Naive thymus-derived CD4-positive, alpha-beta T cell (primary cell): ENCODE data around the gene ZDHHC6. TPM values are rescaled to one million over a fixed set of nuclear protein-coding genes. Genes with fewer than 3 reads are reported as not detected.

Experiments
- ATAC-seq: fragments of 150-1000 bp; cut with Tn5 transposase; 2 replicates; pipeline ENCODE4 v1.10.0; 2021; ENCODE audit warnings: mild to moderate bottlenecking, moderate library complexity
- CTCF ChIA-PET: fragments of 350-600 bp; sonication (Branson Sonifier 250); formaldehyde crosslinking; loops from one replicate; lab custom pipeline; 2021; ENCODE audit warnings: antibody characterized with exemption; lab: Charles Lee
- POLR2A ChIA-PET: fragments of 350-600 bp; sonication (Branson Sonifier 250); formaldehyde crosslinking; loops from one replicate; lab custom pipeline; 2021; ENCODE audit warnings: antibody characterized with exemption, inconsistent platforms; lab: Charles Lee
- DNase-seq, 9 donors: peaks; one replicate each; pipeline versions ENCODE4 v3.0.0 to v3.0.0-alpha.2; 2020 to 2022; ENCODE audit warnings: mixed read lengths in 1 of 9
- H3K27ac ChIP-seq: one replicate; pipeline ENCODE4 v1.7.0; 2013; ENCODE audit warnings: mild to moderate bottlenecking, low read depth, low read length, moderate library complexity
- H3K27me3 ChIP-seq, 2 donors: one replicate each; pipeline ENCODE4 v1.7.0; 2013; ENCODE audit warnings: low read length in 2 of 2, mild to moderate bottlenecking in 2 of 2, moderate library complexity in 2 of 2; ENCODE audit not compliant: control insufficient read depth in 2 of 2, insufficient read depth in 2 of 2
- H3K36me3 ChIP-seq, 3 experiments: 1 replicate in 2 of 3; 2 replicates in 1 of 3; pipeline ENCODE4 v1.7.0; 2013; ENCODE audit warnings: low read length in 3 of 3, mild to moderate bottlenecking in 3 of 3, moderate library complexity in 1 of 3; ENCODE audit not compliant: insufficient read depth in 3 of 3, control insufficient read depth in 2 of 3
- H3K4me1 ChIP-seq, 2 donors: one replicate each; pipeline ENCODE4 v1.7.0; 2013; ENCODE audit warnings: low read length in 2 of 2, mild to moderate bottlenecking in 2 of 2, moderate library complexity in 1 of 2; ENCODE audit not compliant: control insufficient read depth in 2 of 2, insufficient read depth in 2 of 2
- H3K4me3 ChIP-seq: 2 replicates; pipeline ENCODE4 v1.7.0; 2013; ENCODE audit warnings: mild to moderate bottlenecking, low read length
- H3K9me3 ChIP-seq, 3 experiments: 1 replicate in 2 of 3; 2 replicates in 1 of 3; pipeline ENCODE4 v1.7.0; 2013; ENCODE audit warnings: low read length in 3 of 3; ENCODE audit not compliant: control insufficient read depth in 2 of 3
- H3K27ac Mint-ChIP-seq, 9 donors: one replicate each; pipeline ENCODE4 v1.8.0; 2020 to 2022; ENCODE audit warnings: mixed read lengths in 9 of 9, mild to moderate bottlenecking in 8 of 9, moderate library complexity in 5 of 9, inconsistent platforms in 2 of 9
- H3K27me3 Mint-ChIP-seq, 5 donors: one replicate each; pipeline ENCODE4 v1.8.0; 2021 to 2022; ENCODE audit warnings: mixed read lengths in 5 of 5, mild to moderate bottlenecking in 1 of 5
- H3K36me3 Mint-ChIP-seq, 5 donors: one replicate each; pipeline ENCODE4 v1.8.0; 2020 to 2022; ENCODE audit warnings: mixed read lengths in 5 of 5, mild to moderate bottlenecking in 3 of 5, inconsistent platforms in 1 of 5
- H3K4me1 Mint-ChIP-seq, 7 donors: one replicate each; pipeline ENCODE4 v1.8.0; 2020 to 2022; ENCODE audit warnings: mixed read lengths in 7 of 7, mild to moderate bottlenecking in 3 of 7, inconsistent platforms in 1 of 7
- H3K4me3 Mint-ChIP-seq, 10 donors: one replicate each; pipeline ENCODE4 v1.8.0; 2020 to 2022; ENCODE audit warnings: mild to moderate bottlenecking in 10 of 10, mixed read lengths in 10 of 10, moderate library complexity in 6 of 10, inconsistent platforms in 2 of 10
- H3K9me3 Mint-ChIP-seq, 11 donors: one replicate each; pipeline ENCODE4 v1.8.0; 2020 to 2022; ENCODE audit warnings: mixed read lengths in 11 of 11, mild to moderate bottlenecking in 4 of 11, inconsistent platforms in 1 of 11, moderate library complexity in 1 of 11
- intact Hi-C, 2 donors: fragments of 100-400 bp; cut with micrococcal nuclease; formaldehyde crosslinking; loops; one replicate each; pipeline ENCODE4 v1.15.1; 2023
- polyA plus RNA-seq, 2 donors: library from polyadenylated mRNA; unstranded; fragments of 300-500 nt; fragmentation: Illumina TruSeq; gene quantifications; one replicate each; pipeline ENCODE4 v1.2.3, GENCODE V29; 2021
- total RNA-seq, 6 experiments: library from RNA in 5 of 6; stranded (reverse) in 5 of 6; gene quantifications; 1 replicate in 5 of 6; 2 replicates in 1 of 6; pipeline ENCODE4 v1.2.3 and lab custom pipeline; 2021 to 2026

Gene ZDHHC6
- total and polyA plus RNA-seq, 7 experiments from 2014 or later, result 29.9 to 66.3 (median 44.8) TPM

DNA sequence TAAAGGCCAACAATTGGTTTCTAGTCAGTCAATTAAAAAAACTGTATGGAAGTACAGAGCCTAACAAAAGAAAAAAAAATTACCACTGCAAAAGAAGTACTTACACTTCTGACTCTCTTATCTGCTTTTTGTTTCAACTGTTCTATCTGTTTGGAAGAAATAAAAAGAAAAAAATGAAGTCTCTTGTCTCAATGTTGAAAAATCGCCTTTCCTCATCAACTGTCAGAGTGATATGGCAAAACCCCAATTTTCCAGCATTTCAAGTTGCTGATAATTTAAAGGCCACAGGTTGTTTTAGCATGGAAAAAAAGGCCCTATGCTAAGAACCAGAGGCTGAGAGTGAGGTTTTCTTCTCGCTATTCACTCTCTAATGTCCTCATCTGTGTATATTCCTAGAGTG is 13.6 kb downstream of the ZDHHC6 start:
- intact Hi-C loops, result loop anchor here in 1 of 2 donors (5.0 kb wide), 1 partner anchor 276 kb away; no protein-coding TSS in a partner anchor
- Histone ChIP-seq H3K36me3 (peaks cover 0 to 72% (median 32%) of the 10 kb centered on the region in 3 experiments), H3K9me3 (no peaks in the 10 kb centered on the region), H3K27me3 (no peaks in the 10 kb centered on the region), H3K4me3 (no peak overlapping the region), H3K4me1 (no peaks in the 10 kb centered on the region), H3K27ac (no peak overlapping the region)
- DNase-seq (no peak), ATAC-seq (no peak)
- POLR2A ChIA-PET, result no interaction called here
- Mint-ChIP-seq H3K4me3 (no peak overlapping the region), H3K27ac (no peak overlapping the region), H3K4me1 (peaks cover 0 to 5% (median 0%) of the 10 kb centered on the region in 7 donors), H3K36me3 (peaks cover 4 to 25% (median 11%) of the 10 kb centered on the region in 5 donors), H3K27me3 (no peaks in the 10 kb centered on the region), H3K9me3 (no peaks in the 10 kb centered on the region)
- CTCF ChIA-PET, result no interaction called here

DNA sequence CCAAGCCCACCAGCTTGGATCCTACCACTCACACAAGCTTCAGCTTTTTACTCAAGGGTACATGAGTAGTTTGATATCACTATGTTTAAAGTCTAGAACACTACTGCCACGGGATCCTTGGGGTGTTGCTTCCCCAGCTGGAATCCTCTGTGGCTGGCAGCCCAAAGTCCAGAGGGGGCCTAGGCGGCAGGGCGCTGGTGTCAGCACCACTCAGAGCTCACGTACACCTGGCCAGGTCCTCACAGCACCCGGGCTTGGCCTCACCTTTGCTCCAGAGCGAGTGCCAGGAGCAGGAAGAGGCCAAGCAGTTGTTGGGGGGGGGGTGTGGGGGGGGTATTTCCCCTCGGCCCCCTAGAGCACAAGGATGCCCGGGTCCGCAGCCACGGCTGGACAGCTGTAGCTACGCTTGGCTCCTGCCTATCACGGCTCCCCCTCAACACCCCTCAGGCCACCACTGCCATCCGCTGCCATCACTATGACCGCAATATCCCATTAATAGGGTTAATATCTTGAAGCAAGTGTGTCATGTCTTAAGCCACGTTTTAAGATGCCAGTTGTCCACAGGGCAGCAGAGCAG is 17.0 kb downstream of the ZDHHC6 start:
- Mint-ChIP-seq H3K27ac (peak overlapping the region in 6 of 9 donors; percentile 7 to 83 (median 37)), H3K9me3 (no peaks in the 10 kb centered on the region), H3K4me3 (no peak overlapping the region), H3K36me3 (peaks cover 0 to 30% (median 18%) of the 10 kb centered on the region in 5 donors), H3K4me1 (peaks cover 0 to 4% (median 0%) of the 10 kb centered on the region in 7 donors), H3K27me3 (no peaks in the 10 kb centered on the region)
- Histone ChIP-seq H3K27ac (no peak overlapping the region), H3K9me3 (no peaks in the 10 kb centered on the region), H3K27me3 (no peaks in the 10 kb centered on the region), H3K4me3 (no peak overlapping the region), H3K4me1 (no peaks in the 10 kb centered on the region), H3K36me3 (peaks cover 3 to 88% (median 33%) of the 10 kb centered on the region in 3 experiments)
- POLR2A ChIA-PET, result interaction anchor here (1.2 to 1.4 kb wide), 2 partner anchors 13 to 17 kb away, joined by 3 to 6 read pairs; partner anchors contain the start of genes VTI1A and ZDHHC6
- intact Hi-C loops, result loop anchor here in 1 of 2 donors (5.0 kb wide), 1 partner anchor 272 kb away; no protein-coding TSS in a partner anchor
- DNase-seq, result no peak
- no peak for ATAC-seq
- CTCF ChIA-PET, result interaction anchor here (0.5 kb wide), 1 partner anchor 55 kb away, joined by 3 read pairs; no protein-coding TSS in a partner anchor

DNA sequence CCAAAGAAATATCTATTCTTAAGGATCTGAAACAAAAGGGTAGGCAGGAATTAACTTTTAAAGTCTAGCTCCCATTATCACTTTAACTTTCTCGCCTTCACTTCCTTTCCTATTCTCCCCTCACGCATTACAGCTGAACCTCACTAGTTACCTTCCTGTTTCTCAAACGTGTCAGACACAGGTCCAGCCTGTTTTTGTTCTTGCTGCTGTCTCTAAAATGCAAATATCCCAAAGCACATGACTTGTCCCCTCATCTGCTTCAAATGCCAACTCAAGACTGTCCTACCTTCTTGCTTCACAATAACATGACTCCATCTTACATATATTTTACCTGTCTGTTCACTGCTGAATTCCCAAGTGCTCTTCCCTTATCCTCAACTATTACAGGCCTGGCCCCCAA is 17.6 kb downstream of the ZDHHC6 start:
- Histone ChIP-seq H3K36me3 (peaks cover 3 to 92% (median 33%) of the 10 kb centered on the region in 3 experiments), H3K9me3 (no peaks in the 10 kb centered on the region), H3K27me3 (no peaks in the 10 kb centered on the region), H3K27ac (no peak overlapping the region), H3K4me1 (no peaks in the 10 kb centered on the region), H3K4me3 (no peak overlapping the region)
- Mint-ChIP-seq H3K27me3 (no peaks in the 10 kb centered on the region), H3K27ac (peak overlapping the region in 8 of 9 donors; percentile 5 to 83 (median 28)), H3K4me1 (no peaks in the 10 kb centered on the region), H3K9me3 (no peaks in the 10 kb centered on the region), H3K4me3 (no peak overlapping the region), H3K36me3 (peaks cover 0 to 30% (median 18%) of the 10 kb centered on the region in 5 donors)
- CTCF ChIA-PET, result interaction anchor here (0.5 kb wide), 1 partner anchor 54 kb away, joined by 3 read pairs; no protein-coding TSS in a partner anchor
- intact Hi-C loops, result no loop called here
- ATAC-seq (no peak), DNase-seq (no peak)
- POLR2A ChIA-PET, result interaction anchor here (1.2 to 1.4 kb wide), 2 partner anchors 12 to 18 kb away, joined by 3 to 6 read pairs; partner anchors contain the start of genes VTI1A and ZDHHC6

DNA sequence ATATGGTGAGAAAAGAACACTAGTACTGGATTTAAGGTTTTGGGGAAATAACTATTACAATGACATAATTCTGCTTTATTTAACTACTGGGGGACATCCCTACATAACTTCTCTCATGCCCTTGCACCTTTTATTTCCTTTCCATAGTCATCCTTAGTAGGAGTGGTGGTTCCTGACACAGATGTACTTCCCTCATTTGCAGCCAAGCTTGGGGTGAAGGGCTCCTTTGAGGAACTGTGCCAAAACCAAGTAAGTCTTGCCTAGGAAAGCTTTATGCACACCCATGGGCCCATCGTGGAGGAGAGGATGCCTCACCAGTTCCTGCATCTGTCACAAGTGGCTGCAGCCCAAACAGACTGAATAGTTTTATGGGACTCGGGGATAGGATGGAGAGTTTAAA is 20.6 kb downstream of the ZDHHC6 start:
- H3K4me3 Mint-ChIP-seq, result no peak overlapping the region
- intact Hi-C loops, result no loop called here

DNA sequence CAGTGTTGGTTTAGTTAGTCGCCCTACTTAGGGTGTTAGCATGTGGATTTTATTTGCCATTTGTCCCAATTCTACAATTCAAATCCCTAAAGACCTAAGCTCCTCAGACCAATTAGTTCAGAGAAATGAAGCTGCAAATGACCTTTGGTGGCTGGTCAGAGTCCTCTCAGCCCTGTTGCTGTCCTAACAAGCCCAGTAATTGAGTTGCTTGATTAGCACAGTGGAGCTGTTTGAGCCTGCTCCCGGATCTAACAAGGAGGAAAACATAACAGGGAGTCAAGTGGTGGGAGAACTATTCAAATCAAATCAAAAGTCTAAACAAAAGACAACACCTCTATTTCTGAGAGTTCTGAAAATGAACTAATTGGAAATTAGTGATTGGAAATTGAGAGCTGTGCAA is 22.1 kb downstream of the ZDHHC6 start:
- no peaks in the 10 kb centered on the region for H3K9me3 Mint-ChIP-seq
- H3K4me1 Mint-ChIP-seq, result peaks cover 0 to 2% (median 0%) of the 10 kb centered on the region in 7 donors
- peaks cover 3 to 83% (median 53%) of the 10 kb centered on the region in 3 experiments for H3K36me3 ChIP-seq
- H3K36me3 Mint-ChIP-seq, result peaks cover 9 to 31% (median 23%) of the 10 kb centered on the region in 5 donors
- peak overlapping the region in 2 of 9 donors; percentile 12 to 42 for H3K27ac Mint-ChIP-seq
- H3K27me3 Mint-ChIP-seq, result no peaks in the 10 kb centered on the region
- no peak overlapping the region for H3K4me3 Mint-ChIP-seq
- POLR2A ChIA-PET, result no interaction called here
- no peaks in the 10 kb centered on the region for H3K27me3 ChIP-seq
- no peak overlapping the region for H3K4me3 ChIP-seq
- H3K4me1 ChIP-seq, result no peaks in the 10 kb centered on the region
- DNase-seq (no peak), ATAC-seq (no peak)
- no peak overlapping the region for H3K27ac ChIP-seq
- no peaks in the 10 kb centered on the region for H3K9me3 ChIP-seq
- CTCF ChIA-PET, result no interaction called here
- intact Hi-C loops, result no loop called here

More for the DNA sequence above, 20.6 kb downstream of the ZDHHC6 start:
- Histone ChIP-seq H3K27ac (no peak overlapping the region), H3K27me3 (no peaks in the 10 kb centered on the region), H3K4me1 (no peaks in the 10 kb centered on the region), H3K36me3 (peaks cover 3 to 87% (median 48%) of the 10 kb centered on the region in 3 experiments), H3K4me3 (no peak overlapping the region), H3K9me3 (no peaks in the 10 kb centered on the region)
- Mint-ChIP-seq H3K36me3 (peaks cover 5 to 29% (median 22%) of the 10 kb centered on the region in 5 donors), H3K9me3 (no peaks in the 10 kb centered on the region), H3K27ac (peak overlapping the region in 4 of 9 donors; percentile 4 to 71 (median 34)), H3K27me3 (no peaks in the 10 kb centered on the region), H3K4me1 (no peaks in the 10 kb centered on the region)
- ATAC-seq, result no peak
- DNase-seq, result no peak
- POLR2A ChIA-PET, result interaction anchor here (0.8 kb wide), 1 partner anchor 18 kb away, joined by 5 read pairs; no protein-coding TSS in a partner anchor
- CTCF ChIA-PET, result no interaction called here

DNA sequence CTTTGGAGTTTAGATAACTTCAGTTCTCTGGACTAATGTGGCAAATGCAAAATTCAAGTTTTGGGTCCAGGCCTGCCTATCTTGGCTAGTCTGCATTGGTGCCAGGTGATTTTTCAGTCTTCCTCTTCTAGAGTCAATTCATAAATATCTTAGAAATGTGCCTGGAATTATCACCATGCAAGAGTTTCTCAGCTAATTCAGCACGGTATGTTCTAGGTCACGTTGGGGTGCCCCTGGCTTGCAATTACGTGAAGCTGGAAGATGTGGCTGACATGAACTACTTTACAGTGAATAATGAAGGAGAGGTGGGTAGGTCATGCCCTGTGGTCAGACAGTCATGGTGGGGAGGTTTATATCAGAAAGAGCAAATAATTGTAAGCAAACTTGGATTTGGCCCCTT is 25.0 kb downstream of the ZDHHC6 start:
- H3K36me3 Mint-ChIP-seq, result peaks cover 10 to 32% (median 20%) of the 10 kb centered on the region in 5 donors
- H3K27ac ChIP-seq, result no peak overlapping the region
- no peaks in the 10 kb centered on the region for H3K27me3 Mint-ChIP-seq
- H3K4me3 ChIP-seq, result no peak overlapping the region
- H3K27me3 ChIP-seq, result no peaks in the 10 kb centered on the region
- DNase-seq (no peak), ATAC-seq (no peak)
- H3K9me3 ChIP-seq, result no peaks in the 10 kb centered on the region
- H3K4me1 ChIP-seq, result no peaks in the 10 kb centered on the region
- peaks cover 0 to 2% (median 0%) of the 10 kb centered on the region in 7 donors for H3K4me1 Mint-ChIP-seq
- ChIA-PET CTCF (no interaction called here), POLR2A (no interaction called here)
- intact Hi-C loops, result no loop called here
- H3K27ac Mint-ChIP-seq, result peak overlapping the region in 4 of 9 donors; percentile 38 to 65 (median 52)
- H3K4me3 Mint-ChIP-seq, result no peak overlapping the region
- H3K36me3 ChIP-seq, result peaks cover 3 to 81% (median 68%) of the 10 kb centered on the region in 3 experiments
- no peaks in the 10 kb centered on the region for H3K9me3 Mint-ChIP-seq
